Osteocyte (in vitro differentiated cells): Measurements from ENCODE around the gene SYT7. TPM values are rescaled to one million over a fixed set of nuclear protein-coding genes. Genes with fewer than 3 reads are reported as not detected.

Source experiments
- DNase-seq: peaks from one replicate; pipeline ENCODE4 v3.0.0; 2021; ENCODE audit warnings: mixed read lengths; ENCODE audit not compliant: unreplicated experiment; ENCODE audit errors: extremely low spot score
- H3K27ac Mint-ChIP-seq: one replicate; pipeline ENCODE4 v1.8.0; 2021; ENCODE audit warnings: mild to moderate bottlenecking, mixed read lengths; ENCODE audit not compliant: unreplicated experiment
- H3K27me3 Mint-ChIP-seq: one replicate; pipeline ENCODE4 v1.8.0; 2021; ENCODE audit warnings: mixed read lengths; ENCODE audit not compliant: unreplicated experiment
- H3K36me3 Mint-ChIP-seq: one replicate; pipeline ENCODE4 v1.8.0; 2021; ENCODE audit warnings: mixed read lengths; ENCODE audit not compliant: unreplicated experiment
- H3K4me1 Mint-ChIP-seq: one replicate; pipeline ENCODE4 v1.8.0; 2021; ENCODE audit warnings: mixed read lengths; ENCODE audit not compliant: unreplicated experiment
- H3K4me3 Mint-ChIP-seq: one replicate; pipeline ENCODE4 v1.8.0; 2021; ENCODE audit warnings: mild to moderate bottlenecking, moderate library complexity, mixed read lengths; ENCODE audit not compliant: unreplicated experiment
- H3K9me3 Mint-ChIP-seq: one replicate; pipeline ENCODE4 v1.8.0; 2021; ENCODE audit warnings: mixed read lengths; ENCODE audit not compliant: unreplicated experiment
- total RNA-seq: library from RNA; stranded (reverse); gene quantifications from 2 replicates; pipeline ENCODE4 v1.2.1, GENCODE V29; 2021
- TF ChIP-seq, protein P1 (sequence below): fragments of 200-600 bp; sonication (generic); IDR thresholded peaks from 2 replicates; pipeline ENCODE4 v1.5.0; 2021; ENCODE audit warnings: antibody characterized with exemption, mild to moderate bottlenecking, moderate library complexity

The SYT7 gene
- total RNA-seq, 1 donor from 2014 or later = 0.11 TPM

DNA sequence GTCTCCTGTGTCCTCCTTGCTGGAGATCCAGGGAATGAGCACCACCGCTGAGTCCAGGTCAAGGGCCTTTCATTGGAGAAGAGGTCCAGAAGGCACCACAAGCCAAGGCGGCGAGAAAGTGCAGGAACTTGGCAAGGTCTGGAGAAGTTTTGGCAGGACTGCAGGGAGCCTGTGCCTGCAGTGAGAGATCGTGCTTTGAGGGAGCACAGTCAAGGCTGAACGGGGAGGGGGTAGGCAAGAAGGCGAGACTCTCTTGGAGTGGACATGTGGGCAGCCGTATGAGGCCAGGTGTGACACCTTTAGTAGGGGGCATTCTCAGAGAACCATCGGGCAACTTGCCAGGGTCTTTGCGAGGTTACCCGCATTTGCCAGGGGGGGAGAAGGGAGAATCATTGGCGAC lies 41.9 kb downstream of the SYT7 start:
- peaks cover 6% of the 10 kb centered on the region for H3K4me1 Mint-ChIP-seq
- H3K27ac Mint-ChIP-seq = no peak overlapping the region
- H3K4me3 Mint-ChIP-seq = no peak overlapping the region
- H3K36me3 Mint-ChIP-seq = no peaks in the 10 kb centered on the region
- H3K27me3 Mint-ChIP-seq = peaks cover 37% of the 10 kb centered on the region
- DNase-seq = no peak
- no peaks in the 10 kb centered on the region for H3K9me3 Mint-ChIP-seq
- TF ChIP-seq, protein P1, sequence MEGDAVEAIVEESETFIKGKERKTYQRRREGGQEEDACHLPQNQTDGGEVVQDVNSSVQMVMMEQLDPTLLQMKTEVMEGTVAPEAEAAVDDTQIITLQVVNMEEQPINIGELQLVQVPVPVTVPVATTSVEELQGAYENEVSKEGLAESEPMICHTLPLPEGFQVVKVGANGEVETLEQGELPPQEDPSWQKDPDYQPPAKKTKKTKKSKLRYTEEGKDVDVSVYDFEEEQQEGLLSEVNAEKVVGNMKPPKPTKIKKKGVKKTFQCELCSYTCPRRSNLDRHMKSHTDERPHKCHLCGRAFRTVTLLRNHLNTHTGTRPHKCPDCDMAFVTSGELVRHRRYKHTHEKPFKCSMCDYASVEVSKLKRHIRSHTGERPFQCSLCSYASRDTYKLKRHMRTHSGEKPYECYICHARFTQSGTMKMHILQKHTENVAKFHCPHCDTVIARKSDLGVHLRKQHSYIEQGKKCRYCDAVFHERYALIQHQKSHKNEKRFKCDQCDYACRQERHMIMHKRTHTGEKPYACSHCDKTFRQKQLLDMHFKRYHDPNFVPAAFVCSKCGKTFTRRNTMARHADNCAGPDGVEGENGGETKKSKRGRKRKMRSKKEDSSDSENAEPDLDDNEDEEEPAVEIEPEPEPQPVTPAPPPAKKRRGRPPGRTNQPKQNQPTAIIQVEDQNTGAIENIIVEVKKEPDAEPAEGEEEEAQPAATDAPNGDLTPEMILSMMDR = no peak

- Mint-ChIP-seq H3K9me3 (no peaks in the 10 kb centered on the region), H3K36me3 (no peaks in the 10 kb centered on the region), H3K27me3 (peaks cover 41% of the 10 kb centered on the region), H3K27ac (no peak overlapping the region), H3K4me1 (peaks cover 6% of the 10 kb centered on the region), H3K4me3 (no peak overlapping the region)
- TF ChIP-seq, protein P1 = no peak
- DNase-seq = no peak
These were observed 42.3 kb downstream of the SYT7 start for GRCh38 chr11:61538636-61538961.

- DNase-seq = no peak
- Mint-ChIP-seq H3K4me3 (no peak overlapping the region), H3K27ac (no peak overlapping the region), H3K4me1 (peaks cover 6% of the 10 kb centered on the region), H3K36me3 (no peaks in the 10 kb centered on the region), H3K27me3 (peaks cover 42% of the 10 kb centered on the region), H3K9me3 (no peaks in the 10 kb centered on the region)
- TF ChIP-seq, protein P1 = no peak
These were observed 43.5 kb downstream of the SYT7 start for GRCh38 chr11:61537326-61537725.

- H3K4me3 Mint-ChIP-seq = no peak overlapping the region
- H3K27ac Mint-ChIP-seq = no peak overlapping the region
- H3K27me3 Mint-ChIP-seq = peaks cover 41% of the 10 kb centered on the region
- no peaks in the 10 kb centered on the region for H3K36me3 Mint-ChIP-seq
- TF ChIP-seq, protein P1 = no peak
- no peaks in the 10 kb centered on the region for H3K9me3 Mint-ChIP-seq
- peaks cover 4% of the 10 kb centered on the region for H3K4me1 Mint-ChIP-seq
- no peak for DNase-seq
These were observed 44.1 kb downstream of the SYT7 start for GRCh38 chr11:61536676-61537270.

GRCh38 chr11:61535998-61536675 lies 44.7 kb downstream of the SYT7 start:
- no peaks in the 10 kb centered on the region for H3K9me3 Mint-ChIP-seq
- TF ChIP-seq, protein P1 = no peak
- peaks cover 35% of the 10 kb centered on the region for H3K27me3 Mint-ChIP-seq
- no peak overlapping the region for H3K27ac Mint-ChIP-seq
- no peaks in the 10 kb centered on the region for H3K4me1 Mint-ChIP-seq
- DNase-seq = no peak
- no peak overlapping the region for H3K4me3 Mint-ChIP-seq
- no peaks in the 10 kb centered on the region for H3K36me3 Mint-ChIP-seq
